Measurements from ENCODE around the gene LEKR1.

The LEKR1 gene

GRCh38 chr3:156997351-156997750 is 171.2 kb downstream of the LEKR1 start:
- no peak for DNase-seq

DNA sequence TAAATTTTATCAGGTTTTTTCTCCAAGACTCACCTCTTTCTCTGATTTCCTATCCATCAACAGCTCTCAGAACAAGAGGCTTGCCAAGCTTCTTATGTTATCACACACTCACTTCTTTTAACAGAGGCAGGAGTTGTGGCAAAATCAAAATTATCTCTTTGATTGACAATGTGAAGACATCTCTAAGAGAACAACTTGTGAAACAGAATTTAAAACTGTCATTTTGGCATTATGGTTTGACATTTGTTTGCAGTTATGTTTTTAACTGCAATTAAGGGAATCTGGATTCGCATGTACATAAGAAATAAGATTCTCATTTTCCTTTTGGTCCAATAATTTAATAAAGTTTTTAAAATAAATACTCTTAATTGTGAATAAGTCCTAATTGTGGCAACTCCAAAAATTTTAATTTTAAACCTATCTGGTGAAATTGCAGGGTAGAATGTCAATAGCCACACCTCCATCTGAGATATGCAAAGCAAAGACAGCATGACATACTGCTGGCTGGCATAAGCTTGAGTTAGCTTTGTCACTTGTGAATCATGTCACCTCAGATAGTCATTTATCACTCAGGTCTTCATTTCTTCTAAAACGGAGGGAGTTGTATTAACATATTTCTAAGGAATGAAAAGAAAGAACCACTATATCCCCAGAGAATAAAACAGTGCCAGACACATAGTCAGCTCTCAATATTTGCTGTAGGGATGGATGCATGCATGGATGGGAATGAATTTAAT is 175.2 kb downstream of the LEKR1 start:
- no peak for DNase-seq

GRCh38 chr3:157021679-157022078 is 195.5 kb downstream of the LEKR1 start:
- DNase-seq, result no peak

DNA sequence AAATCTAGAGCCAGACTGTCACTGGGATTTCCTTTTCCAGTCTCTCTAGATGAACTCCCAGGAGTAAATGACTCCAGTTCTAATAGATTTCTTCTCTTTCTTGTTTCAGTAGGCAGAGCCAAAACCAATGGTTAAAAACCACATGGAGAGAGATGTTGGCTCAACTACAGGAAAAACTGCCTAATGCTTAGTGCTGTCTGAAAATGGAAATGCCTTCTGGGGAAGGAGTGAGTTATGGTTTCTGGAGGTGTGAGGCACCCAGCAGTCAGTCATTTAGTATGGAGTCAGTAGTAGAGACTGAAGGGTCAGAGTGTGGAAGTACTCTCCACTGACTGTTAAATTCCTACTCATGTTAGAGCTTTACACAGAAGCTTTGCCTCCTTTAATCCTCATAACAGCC is 197.1 kb downstream of the LEKR1 start:
- DNase-seq, result no peak

GRCh38 chr3:157026091-157026490 is 199.9 kb downstream of the LEKR1 start:
- DNase-seq, result no peak

DNA sequence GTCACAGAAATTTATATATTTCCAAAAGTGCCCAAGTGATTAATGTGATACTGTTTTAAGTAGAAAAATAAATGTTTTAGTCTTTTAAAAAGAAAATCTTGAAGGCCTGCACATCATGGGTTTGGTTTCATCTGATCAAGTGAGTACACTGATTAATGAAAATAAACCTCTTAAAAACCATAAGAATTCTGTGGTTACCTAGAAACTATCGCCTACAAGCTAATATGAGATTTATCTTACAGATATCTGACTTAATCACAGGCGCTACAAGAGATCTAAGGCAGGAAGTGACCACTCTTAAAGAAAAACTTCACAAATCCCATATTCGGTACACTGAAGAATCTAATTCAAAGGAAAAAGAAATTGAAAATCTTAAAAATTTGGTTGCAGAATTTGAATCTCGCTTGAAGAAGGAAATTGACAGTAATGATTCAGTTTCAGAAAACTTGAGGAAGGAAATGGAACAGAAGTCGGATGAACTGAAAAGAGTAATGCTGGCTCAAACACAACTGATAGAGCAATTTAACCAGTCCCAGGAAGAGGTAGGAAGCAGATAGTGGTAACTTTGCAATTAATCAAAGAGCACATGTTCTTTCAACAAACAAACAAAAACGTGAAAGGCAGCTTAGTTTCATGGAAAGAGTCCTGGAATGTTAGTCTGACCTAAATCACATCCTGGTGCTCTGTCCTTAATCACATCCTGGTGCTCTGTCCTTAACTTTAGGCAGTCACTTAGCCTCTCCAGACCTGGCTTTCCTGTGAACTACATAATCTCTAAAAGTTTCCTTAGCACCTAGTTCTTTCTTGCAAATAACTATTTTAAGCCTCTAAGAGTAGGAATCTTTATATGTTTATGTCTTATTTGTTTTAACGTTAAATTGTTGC is 201.9 kb downstream of the LEKR1 start:
- DNase-seq, result no peak

DNA sequence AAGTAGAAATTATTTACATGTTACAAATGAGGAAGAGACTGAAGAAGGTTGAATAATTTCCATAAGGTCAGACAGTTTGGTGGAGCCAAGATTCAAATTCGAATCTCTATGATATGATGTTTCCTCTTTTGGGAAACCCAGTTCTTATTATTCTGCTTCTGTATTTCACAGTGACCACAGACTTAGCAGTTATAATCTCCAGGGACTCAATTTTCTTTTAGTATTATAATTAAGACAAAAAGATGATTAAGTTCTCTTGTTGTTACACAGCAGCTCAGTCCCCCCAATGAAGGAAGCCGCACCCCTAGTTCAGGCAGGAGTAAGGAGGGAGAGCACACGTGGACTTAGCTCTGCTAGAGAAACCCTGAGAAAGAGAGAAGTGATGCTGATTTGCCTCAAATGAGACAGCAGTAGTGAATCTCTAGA is 203.2 kb downstream of the LEKR1 start:
- DNase-seq, result no peak

- DNase-seq, result no peak
Measured at GRCh38 chr3:157030712-157031111, 204.6 kb downstream of the LEKR1 start.

DNA sequence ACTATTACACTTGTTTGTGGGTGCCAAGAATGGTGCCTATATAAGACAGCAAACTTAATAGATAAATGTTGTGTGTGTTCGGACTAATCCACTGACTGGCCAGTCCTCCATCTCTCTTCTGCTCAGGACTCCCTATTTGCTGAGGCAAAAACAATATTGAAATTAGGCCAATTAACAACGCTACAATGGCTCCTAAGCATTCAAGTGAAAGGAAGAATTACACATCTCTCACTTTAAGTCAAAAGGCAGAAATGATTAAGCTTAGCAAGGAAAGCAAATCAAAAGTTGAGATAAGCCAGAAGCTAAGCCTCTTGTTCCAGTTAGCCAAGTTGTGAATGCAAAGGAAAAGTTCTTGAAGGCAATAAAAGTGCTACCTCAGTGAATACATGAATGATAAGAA is 206.8 kb downstream of the LEKR1 start:
- no peak for DNase-seq

DNA sequence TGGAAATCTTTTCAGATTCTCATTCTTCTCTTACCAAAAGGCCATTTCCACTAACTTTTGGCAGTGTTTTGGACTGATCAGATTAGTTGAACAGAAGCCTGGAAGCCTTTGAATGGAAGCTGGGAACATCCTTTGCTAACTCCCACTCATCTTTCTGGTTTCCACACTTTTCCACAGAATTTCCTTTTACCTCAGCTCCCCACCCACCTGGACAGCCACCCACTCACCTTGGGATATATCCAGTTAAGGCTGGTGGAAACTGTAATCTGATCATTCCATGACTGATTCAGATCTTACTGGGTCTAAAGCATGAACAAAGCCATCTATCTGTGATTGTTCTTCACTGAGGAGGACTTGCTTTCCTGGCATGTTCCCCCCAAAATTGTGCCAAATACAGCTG is 214.3 kb downstream of the LEKR1 start:
- no peak for DNase-seq

GRCh38 chr3:157042226-157042625 is 216.1 kb downstream of the LEKR1 start:
- no peak for DNase-seq

DNA sequence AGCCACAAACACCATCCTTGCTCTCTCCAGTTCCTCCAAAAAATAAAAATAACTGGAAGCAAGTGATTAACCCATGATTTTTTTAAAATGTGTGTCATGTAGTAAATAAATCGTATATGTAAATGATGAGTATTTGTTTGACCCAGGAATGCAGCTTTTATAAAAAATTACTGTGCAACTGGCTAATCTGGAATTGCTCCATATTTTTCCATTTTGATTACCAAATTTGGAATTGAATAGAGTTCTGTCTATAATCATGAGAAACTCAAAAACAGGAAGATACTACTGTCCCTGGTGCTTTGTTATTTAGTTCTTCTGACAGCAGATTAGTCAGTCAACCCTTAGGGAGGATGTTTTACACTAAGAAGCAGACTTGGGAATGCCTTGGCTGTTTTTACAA is 217.6 kb downstream of the LEKR1 start:
- DNase-seq, result no peak

DNA sequence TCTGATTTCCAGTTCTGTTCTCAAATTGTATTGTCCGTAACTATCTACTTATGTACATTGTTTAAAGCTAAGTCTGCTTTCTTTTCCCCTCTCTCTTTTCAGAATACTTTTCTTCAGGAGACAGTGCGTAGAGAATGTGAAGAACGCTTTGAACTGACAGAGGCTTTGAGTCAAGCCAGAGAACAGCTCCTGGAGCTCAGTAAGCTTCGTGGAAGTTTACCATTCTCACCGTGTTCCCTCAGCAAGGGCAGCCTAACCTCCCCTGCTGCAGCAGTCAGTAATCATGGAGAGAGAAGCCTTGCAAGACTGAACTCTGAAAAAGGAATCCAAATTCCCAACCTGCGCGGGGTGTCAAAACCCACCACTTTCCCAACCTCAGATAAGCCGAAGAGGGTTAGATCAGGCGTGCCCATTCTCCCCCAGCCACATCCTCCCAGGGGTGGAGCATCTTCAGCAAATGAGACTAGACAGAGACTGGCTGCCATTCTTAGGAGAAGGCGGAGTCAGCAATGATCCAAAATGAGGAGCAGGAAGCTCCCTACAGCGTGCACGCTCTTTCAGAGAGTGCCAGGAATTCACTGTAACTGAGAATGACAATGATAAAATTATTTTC is 219.2 kb downstream of the LEKR1 start:
- DNase-seq, result no peak

GRCh38 chr3:157046520-157046919 is 220.4 kb downstream of the LEKR1 start:
- DNase-seq, result no peak

GRCh38 chr3:157051055-157051454 is 224.9 kb downstream of the LEKR1 start:
- no peak for DNase-seq

DNA sequence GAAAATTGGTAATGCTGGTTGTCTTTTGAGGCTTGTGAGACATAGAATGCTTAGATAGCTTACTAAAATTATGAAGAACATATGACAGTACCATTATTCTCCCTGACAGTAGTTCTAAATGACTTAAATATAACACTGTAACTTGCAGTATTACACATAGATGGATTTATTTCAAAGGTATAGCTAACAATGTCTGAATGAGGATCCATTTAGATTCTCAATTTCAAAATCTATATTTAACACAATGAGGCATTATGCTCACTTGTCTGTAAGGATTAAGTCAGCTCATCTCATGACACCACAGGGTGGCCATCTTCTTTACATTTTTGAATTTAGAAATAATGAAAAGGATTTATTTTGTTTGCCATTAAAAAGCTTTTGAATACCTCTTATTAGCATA is 225.4 kb downstream of the LEKR1 start:
- DNase-seq, result no peak

GRCh38 chr3:157056035-157056434 is 229.9 kb downstream of the LEKR1 start:
- no peak for DNase-seq

DNA sequence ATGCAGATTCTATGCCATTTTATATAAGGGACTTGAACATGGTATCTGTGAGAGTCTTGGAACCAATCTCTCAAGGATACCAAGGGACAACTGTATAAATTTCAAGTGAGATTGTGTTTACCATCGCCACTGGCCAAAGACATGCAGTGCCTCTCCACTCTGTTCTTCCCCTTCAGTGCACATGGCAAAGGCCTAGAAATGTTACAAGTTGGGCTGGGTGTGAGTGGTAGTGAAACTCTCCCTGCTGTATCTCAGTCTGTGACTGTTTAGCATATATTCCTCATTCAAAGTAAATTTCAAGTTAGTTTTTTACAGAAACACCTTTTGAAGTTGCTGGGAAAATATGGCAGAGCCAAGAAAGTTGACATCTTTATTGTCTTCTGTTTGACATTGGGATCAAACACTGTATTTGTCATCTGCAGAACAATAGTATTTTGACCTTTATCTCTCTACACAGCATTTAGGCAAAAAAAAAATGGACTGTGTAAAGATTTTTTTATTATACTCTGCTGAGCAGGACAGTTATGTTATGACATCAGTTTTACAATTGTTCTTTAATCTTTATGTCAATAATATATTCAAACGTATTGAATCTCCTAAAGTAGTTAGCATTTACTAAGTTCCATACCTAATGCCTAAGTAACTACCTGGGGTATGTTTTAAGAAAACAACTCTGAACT is 232.4 kb downstream of the LEKR1 start:
- DNase-seq, result no peak

GRCh38 chr3:157059181-157059580 is 233.0 kb downstream of the LEKR1 start:
- DNase-seq, result no peak

DNA sequence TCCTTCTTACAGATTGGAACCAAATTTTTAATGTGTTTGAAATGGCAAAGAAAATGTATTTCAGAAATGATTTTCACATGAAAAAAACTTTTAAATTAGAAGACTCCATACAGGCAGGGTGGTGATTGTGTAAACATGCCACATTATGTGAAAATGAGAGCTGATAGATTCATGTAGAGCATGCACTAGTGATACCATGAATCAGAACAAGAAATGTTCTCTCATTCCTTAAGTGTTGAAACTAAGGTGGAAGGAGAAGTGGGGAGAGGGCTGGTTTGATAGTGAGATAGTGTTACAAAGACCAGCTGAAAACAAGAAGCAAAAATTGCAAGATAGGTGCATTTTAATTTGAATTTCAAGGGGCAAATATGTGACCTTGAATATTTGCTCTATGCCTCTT is 233.5 kb downstream of the LEKR1 start:
- DNase-seq, result no peak

DNA sequence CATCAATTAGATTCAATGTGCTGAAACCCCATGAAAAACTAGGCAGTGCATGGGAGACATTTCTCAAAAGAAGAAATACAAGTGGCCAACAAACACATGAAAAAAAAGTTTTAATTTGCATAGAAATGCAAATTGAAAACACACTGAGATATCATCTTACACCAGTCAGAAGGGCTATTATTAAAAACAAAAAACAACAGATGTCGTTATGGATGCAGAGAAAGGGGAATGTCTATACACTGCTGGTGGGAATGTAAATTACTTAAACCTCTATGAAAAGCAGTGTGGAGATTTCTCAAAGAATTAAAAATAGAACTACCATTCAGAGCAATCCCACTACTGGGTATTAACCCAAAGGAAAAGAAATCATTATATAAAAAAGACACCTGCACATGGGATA is 235.1 kb downstream of the LEKR1 start:
- DNase-seq, result no peak

DNA sequence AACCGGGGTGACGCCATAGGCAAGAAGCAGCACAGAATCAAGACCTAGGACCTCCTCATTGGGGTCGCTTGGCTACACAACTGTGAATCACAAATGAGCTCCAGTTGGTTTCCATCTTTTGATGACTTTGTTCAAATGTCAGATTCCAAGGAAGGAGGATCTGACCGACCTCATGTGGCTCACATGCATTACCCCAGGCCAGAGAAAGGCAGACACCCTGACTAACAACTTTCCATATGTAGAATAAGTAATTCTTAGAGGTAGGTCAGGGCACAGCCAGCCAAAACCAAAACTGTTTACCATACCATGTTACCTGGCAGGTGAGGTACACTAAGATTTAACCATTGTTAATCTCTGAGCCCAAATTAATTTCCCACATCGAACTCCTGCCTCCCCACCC is 237.3 kb downstream of the LEKR1 start:
- DNase-seq, result no peak

GRCh38 chr3:157063926-157064325 is 237.8 kb downstream of the LEKR1 start:
- no peak for DNase-seq
